ENCODE data around the gene ATG16L2. TPM values are rescaled to one million over a fixed set of nuclear protein-coding genes. Genes with fewer than 3 reads are reported as not detected.
"Not testable (repeated sequence)": the region's sequence is repeated elsewhere in the genome, so short reads cannot be mapped to it uniquely, and the experiment has no call there.

The ATG16L2 gene
- total and polyA plus RNA-seq, 2 donors (not counting 3 experiments of a cell fraction or from before 2014, with no cell fraction given), result 26.5 to 30.5 TPM

DNA sequence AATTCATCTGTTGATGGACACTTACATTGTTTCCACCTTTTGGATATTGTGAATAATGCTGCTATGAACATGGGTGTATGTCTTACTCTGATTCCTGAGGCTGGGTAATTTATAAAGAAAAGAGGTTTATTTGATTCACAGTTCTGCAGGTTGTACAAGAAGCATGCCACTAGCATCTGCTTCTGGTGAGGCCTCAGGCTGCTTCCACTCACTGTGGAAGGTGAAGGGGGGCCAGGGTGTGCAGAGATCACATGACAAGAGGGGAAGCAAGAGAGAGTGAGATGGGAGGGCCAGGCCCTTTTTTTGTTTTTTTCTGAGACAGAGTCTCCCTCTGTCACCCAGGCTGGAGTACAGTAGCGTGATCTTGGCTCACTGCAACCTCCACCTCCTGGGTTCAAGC lies 7.8 kb upstream of the ATG16L2 start:
- H3K27ac ChIP-seq (ENCODE audit: insufficient read depth, low read depth, low read length); H3K9me3 ChIP-seq (replicated peaks; ENCODE audit: control insufficient read depth, insufficient read depth, low read length); H3K79me2 ChIP-seq (ENCODE audit: control insufficient read depth, insufficient read depth, low read length); dilution Hi-C loops (cut with MboI; ENCODE audit: extremely low pct_ligation_motif_present, low sequenced_read_pairs); H3K9me1 ChIP-seq (replicated peaks; ENCODE audit: control insufficient read depth, extremely low read depth, insufficient read depth, low read length); H3K36me3 ChIP-seq (ENCODE audit: control insufficient read depth in 2 of 2, extremely low read depth in 1 of 2, insufficient read depth in 2 of 2, low read length in 2 of 2); H2AFZ ChIP-seq (ENCODE audit: low read depth, low read length); CTCF ChIA-PET; POLR2A ChIA-PET; H3K4me1 ChIP-seq (ENCODE audit: control insufficient read depth, extremely low read depth, insufficient read depth, low read length); H3K9ac ChIP-seq (replicated peaks; ENCODE audit: extremely low read depth, insufficient read depth, low read length); H4K20me1 ChIP-seq (replicated peaks; ENCODE audit: control insufficient read depth, extremely low read depth, insufficient read depth, low read length); H3K4me3 ChIP-seq (replicated peaks in 1 of 3; ENCODE audit: insufficient read depth in 1 of 3, low read depth in 1 of 3, low read length in 3 of 3); DNase-seq (ENCODE audit: low read depth, low spot score); BruUV-seq (replicated peaks); FAIRE-seq; intact Hi-C loops (cut with micrococcal nuclease); H3K27me3 ChIP-seq (ENCODE audit: control insufficient read depth in 2 of 2, insufficient read depth in 2 of 2, low read length in 2 of 2); H3K4me2 ChIP-seq (ENCODE audit: insufficient read depth, low read length): not testable (repeated sequence)

DNA sequence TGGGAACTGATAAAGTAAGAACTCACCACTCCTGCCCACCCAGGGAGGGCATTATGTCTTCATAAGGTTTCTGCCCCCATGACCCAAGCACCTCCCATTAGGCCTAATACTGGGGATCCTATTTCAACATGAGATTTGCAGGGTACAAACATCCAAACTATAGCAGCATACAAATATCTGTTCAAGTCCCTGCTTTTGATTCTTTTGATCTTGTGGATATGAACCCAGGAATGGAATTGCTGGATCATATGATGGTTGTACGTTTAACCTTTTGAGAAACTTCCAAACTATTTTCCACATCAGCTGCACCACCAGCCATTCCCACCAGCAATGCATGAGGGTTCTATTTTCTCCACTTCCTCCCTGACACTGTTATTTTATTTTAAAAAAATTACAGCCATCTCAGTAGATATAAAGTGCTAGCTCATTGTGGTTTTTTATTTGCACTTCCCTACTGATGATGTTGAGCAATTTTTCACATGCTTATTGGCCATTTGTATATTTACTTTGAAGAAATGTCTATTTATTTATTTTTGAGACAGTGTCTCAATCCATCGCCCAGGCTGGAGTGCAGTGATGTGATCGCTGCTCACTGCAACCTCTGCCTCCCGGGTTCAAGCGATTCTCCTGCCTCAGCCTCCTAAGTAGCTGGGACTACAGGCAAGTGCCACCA lies 7.1 kb upstream of the ATG16L2 start:
- H3K4me1 ChIP-seq (ENCODE audit: control insufficient read depth, extremely low read depth, insufficient read depth, low read length), result no peaks in the 10 kb centered on the region
- H4K20me1 ChIP-seq (replicated peaks; ENCODE audit: control insufficient read depth, extremely low read depth, insufficient read depth, low read length), result no peaks in the 10 kb centered on the region
- ChIA-PET CTCF (interaction anchor here (0.6 to 1.4 kb wide), 5 partner anchors 13 to 371 kb away, joined by 3 to 9 read pairs (median 3); partner anchors contain the start of gene STARD10), POLR2A (no interaction called here)
- no peak overlapping the region for H3K4me2 ChIP-seq (ENCODE audit: insufficient read depth, low read length)
- intact Hi-C loops (cut with micrococcal nuclease) (no loop called here), dilution Hi-C loops (cut with MboI; ENCODE audit: extremely low pct_ligation_motif_present, low sequenced_read_pairs) (no loop called here)
- BruUV-seq (replicated peaks), result no TSS peak
- no peaks in the 10 kb centered on the region for H3K9me3 ChIP-seq (replicated peaks; ENCODE audit: control insufficient read depth, insufficient read depth, low read length)
- peaks cover 0 to 4% of the 10 kb centered on the region in 2 experiments for H3K36me3 ChIP-seq (ENCODE audit: control insufficient read depth in 2 of 2, extremely low read depth in 1 of 2, insufficient read depth in 2 of 2, low read length in 2 of 2)
- DNase-seq (ENCODE audit: low read depth, low spot score) (no peak), FAIRE-seq (no peak)
- H3K9ac ChIP-seq (replicated peaks; ENCODE audit: extremely low read depth, insufficient read depth, low read length), result no peak overlapping the region
- no peaks in the 10 kb centered on the region for H3K9me1 ChIP-seq (replicated peaks; ENCODE audit: control insufficient read depth, extremely low read depth, insufficient read depth, low read length)
- H2AFZ ChIP-seq (ENCODE audit: low read depth, low read length), result no peak overlapping the region
- no peaks in the 10 kb centered on the region for H3K27me3 ChIP-seq (ENCODE audit: control insufficient read depth in 2 of 2, insufficient read depth in 2 of 2, low read length in 2 of 2)
- TF ChIP-seq FOS (IDR thresholded peaks at IDR 0.05; ENCODE audit: borderline replicate concordance, insufficient read depth, low read length) (no peak), EZH2 (IDR thresholded peaks at IDR 0.05; ENCODE audit: borderline replicate concordance, low read depth, low read length, severe bottlenecking) (no peak), POLR2AphosphoS5 (IDR thresholded peaks at IDR 0.05; ENCODE audit: insufficient read depth, low read depth, low read length) (no peak), GATA2 (IDR thresholded peaks at IDR 0.05; ENCODE audit: insufficient read depth, insufficient read length, low read depth, low read length) (no peak)
- TF ChIP-seq, protein P1, sequence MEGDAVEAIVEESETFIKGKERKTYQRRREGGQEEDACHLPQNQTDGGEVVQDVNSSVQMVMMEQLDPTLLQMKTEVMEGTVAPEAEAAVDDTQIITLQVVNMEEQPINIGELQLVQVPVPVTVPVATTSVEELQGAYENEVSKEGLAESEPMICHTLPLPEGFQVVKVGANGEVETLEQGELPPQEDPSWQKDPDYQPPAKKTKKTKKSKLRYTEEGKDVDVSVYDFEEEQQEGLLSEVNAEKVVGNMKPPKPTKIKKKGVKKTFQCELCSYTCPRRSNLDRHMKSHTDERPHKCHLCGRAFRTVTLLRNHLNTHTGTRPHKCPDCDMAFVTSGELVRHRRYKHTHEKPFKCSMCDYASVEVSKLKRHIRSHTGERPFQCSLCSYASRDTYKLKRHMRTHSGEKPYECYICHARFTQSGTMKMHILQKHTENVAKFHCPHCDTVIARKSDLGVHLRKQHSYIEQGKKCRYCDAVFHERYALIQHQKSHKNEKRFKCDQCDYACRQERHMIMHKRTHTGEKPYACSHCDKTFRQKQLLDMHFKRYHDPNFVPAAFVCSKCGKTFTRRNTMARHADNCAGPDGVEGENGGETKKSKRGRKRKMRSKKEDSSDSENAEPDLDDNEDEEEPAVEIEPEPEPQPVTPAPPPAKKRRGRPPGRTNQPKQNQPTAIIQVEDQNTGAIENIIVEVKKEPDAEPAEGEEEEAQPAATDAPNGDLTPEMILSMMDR (IDR thresholded peaks at IDR 0.05; ENCODE audit: extremely low read depth in 1 of 2, insufficient read depth in 1 of 2, low read depth in 1 of 2, low read length in 2 of 2), result no peak
- TF ChIP-seq, protein P2, sequence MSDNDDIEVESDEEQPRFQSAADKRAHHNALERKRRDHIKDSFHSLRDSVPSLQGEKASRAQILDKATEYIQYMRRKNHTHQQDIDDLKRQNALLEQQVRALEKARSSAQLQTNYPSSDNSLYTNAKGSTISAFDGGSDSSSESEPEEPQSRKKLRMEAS (IDR thresholded peaks at IDR 0.05; ENCODE audit: insufficient read depth, insufficient read length), result no peak
- H3K4me3 ChIP-seq (replicated peaks in 1 of 3; ENCODE audit: insufficient read depth in 1 of 3, low read depth in 1 of 3, low read length in 3 of 3), result no peak overlapping the region
- no peak overlapping the region for H3K27ac ChIP-seq (ENCODE audit: insufficient read depth, low read depth, low read length)
- H3K79me2 ChIP-seq (ENCODE audit: control insufficient read depth, insufficient read depth, low read length), result peaks cover 5% of the 10 kb centered on the region

Data from endothelial cell of umbilical vein (primary cell).